ENCODE measurements around the gene TENM3. TPM values are rescaled to one million over a fixed set of nuclear protein-coding genes. Genes with fewer than 3 reads are reported as not detected.

Gene TENM3
- total and polyA plus RNA-seq, 2 of the 8 experiments (the other 6 are each of a cell fraction or from before 2014, with no cell fraction given) = 36.9 to 69.3 TPM

DNA sequence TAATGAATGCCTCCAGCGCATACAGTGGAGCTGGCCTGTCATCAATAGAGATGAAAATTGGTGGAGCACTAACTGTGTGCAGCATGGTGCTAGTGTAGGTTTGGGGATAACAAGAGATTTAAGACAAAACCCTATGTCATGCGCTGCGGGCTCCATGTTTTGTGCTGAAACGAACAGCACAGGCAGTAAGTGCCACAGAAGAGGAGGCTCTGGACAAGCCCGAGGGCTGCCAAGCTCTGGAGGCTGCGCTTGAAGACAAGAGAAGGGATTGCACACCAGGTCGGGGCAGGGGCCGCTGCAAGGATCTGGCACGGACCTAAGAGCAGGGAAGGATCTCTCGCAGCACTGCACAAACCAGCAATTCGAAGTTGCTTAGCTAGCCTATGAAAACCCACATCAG, 35.5 kb downstream of the TENM3 start:
- FAIRE-seq = no peak
- Histone ChIP-seq H3K23me2 (ENCODE audit: low read depth, low read length) (no peaks in the 10 kb centered on the region; the same call in 1 of the 2 replicates), H3K36me3 (ENCODE audit: control insufficient read depth in 2 of 4, insufficient read depth in 4 of 4, low read length in 3 of 4) (no peaks in the 10 kb centered on the region), H2AK5ac (ENCODE audit: low read depth, low read length) (no peak overlapping the region), H4K20me1 (replicated peaks in 1 of 2; ENCODE audit: control insufficient read depth in 1 of 2, insufficient read depth in 2 of 2, low read length in 2 of 2) (no peaks in the 10 kb centered on the region), H3K14ac (ENCODE audit: insufficient read length) (no peak overlapping the region), H2AFZ (ENCODE audit: low read length) (no peak overlapping the region), H3K79me1 (ENCODE audit: low read depth, low read length) (no peaks in the 10 kb centered on the region), H3K79me2 (ENCODE audit: control insufficient read depth in 1 of 2, insufficient read depth in 2 of 2, low read length in 2 of 2) (no peaks in the 10 kb centered on the region; a peak in 1 of 4 replicates), H2BK12ac (ENCODE audit: low read depth, low read length) (no peak overlapping the region), H2BK5ac (ENCODE audit: low read depth, low read length) (no peak overlapping the region; the same call in 1 of the 2 replicates), H2BK15ac (ENCODE audit: low read length) (peak overlapping the region; percentile 55; the same call in 1 of the 2 replicates), H3K56ac (replicated peaks; ENCODE audit: insufficient read length, low read depth, low read length) (no peak overlapping the region), H4K8ac (ENCODE audit: extremely low read depth, insufficient read depth, low read length) (peak overlapping the region; percentile 77; the same call in 1 of the 2 replicates), H3K23ac (ENCODE audit: insufficient read length) (no peak overlapping the region), H4K91ac (replicated peaks; ENCODE audit: insufficient read length, low read length) (no peak overlapping the region), H4K5ac (ENCODE audit: insufficient read length, low read depth, low read length) (no peak overlapping the region), H3K18ac (ENCODE audit: extremely low read depth, low read length) (no peak overlapping the region), H3K4me1 (replicated peaks in 1 of 4; ENCODE audit: control insufficient read depth in 3 of 4, insufficient read depth in 4 of 4, low read length in 3 of 4) (peaks cover 0 to 6% (median 5%) of the 10 kb centered on the region in 4 experiments; a peak in 6 of 7 replicates), H3K9me3 (ENCODE audit: insufficient read depth in 2 of 2, low read depth in 1 of 2, low read length in 1 of 2) (no peaks in the 10 kb centered on the region), H3K27me3 (replicated peaks in 1 of 4; ENCODE audit: control insufficient read depth in 3 of 4, extremely low read depth in 1 of 4, insufficient read depth in 3 of 4, low read length in 3 of 4) (no peaks in the 10 kb centered on the region), H3K9ac (replicated peaks in 1 of 4; ENCODE audit: extremely low read depth in 1 of 4, low read depth in 3 of 4, low read length in 3 of 4) (no peak overlapping the region), H3K4me2 (ENCODE audit: insufficient read depth in 1 of 2, low read depth in 2 of 2, low read length in 2 of 2) (no peak overlapping the region), H2BK120ac (replicated peaks; ENCODE audit: low read depth, low read length) (no peak overlapping the region), H2BK20ac (ENCODE audit: low read length) (no peak overlapping the region), H3K4ac (replicated peaks; ENCODE audit: insufficient read length, low read depth, low read length) (no peak overlapping the region), H3K27ac (ENCODE audit: low read depth, low read length) (no peak overlapping the region), H3K4me3 (ENCODE audit: extremely low read depth in 1 of 4, insufficient read depth in 2 of 4, low read depth in 3 of 4, low read length in 4 of 4) (no peak overlapping the region)
- ChIA-PET CTCF (ENCODE audit: partially characterized antibody) (interaction anchor here (1.7 kb wide), 1 partner anchor 13 kb away, joined by 5 read pairs; no protein-coding TSS in a partner anchor), POLR2A (ENCODE audit: partially characterized antibody) (no interaction called here)
- no peak for DNase-seq (ENCODE audit: low read depth in 1 of 2, low spot score in 2 of 2)
- TF ChIP-seq TAF1 (IDR thresholded peaks at IDR 0.05; ENCODE audit: low read depth, low read length) (no peak), SP2 (IDR thresholded peaks at IDR 0.05; ENCODE audit: low read length) (no peak), POU5F1 (IDR thresholded peaks at IDR 0.05; ENCODE audit: low read depth, low read length) (no peak), ZNF274 (IDR thresholded peaks at IDR 0.05; ENCODE audit: borderline replicate concordance, extremely low read depth, low read length) (no peak), TEAD4 (IDR thresholded peaks at IDR 0.05; ENCODE audit: low read depth, low read length) (no peak)
- 94% methylated on average over 11 of the region's 11 CpGs; no CpG with 5 or more reads in 1 of the 2 experiments for WGBS, 2 experiments (ENCODE audit: extremely low coverage in 1 of 2, insufficient coverage in 1 of 2, insufficient read length in 1 of 2, insufficient replicate concordance in 2 of 2, low coverage in 1 of 2, low lambda C conversion rate in 2 of 2, missing lambda C conversion rate in 1 of 2)
